Neuron (in vitro differentiated cells): Measurements from ENCODE around the gene RIT2.

ENCODE experiments used
- H2AFZ ChIP-seq: one replicate; pipeline ENCODE4 v1.6.1; 2013; ENCODE audit warnings: low read depth, mild to moderate bottlenecking, inconsistent platforms, low read length, moderate library complexity
- H3K27me3 ChIP-seq: one replicate; pipeline ENCODE4 v1.6.1; 2013; ENCODE audit warnings: low read length; ENCODE audit not compliant: insufficient read depth
- H3K36me3 ChIP-seq: one replicate; pipeline ENCODE4 v1.6.1; 2013; ENCODE audit warnings: low read length; ENCODE audit not compliant: insufficient read depth
- H3K4me1 ChIP-seq: one replicate; pipeline ENCODE4 v1.6.1; 2013; ENCODE audit warnings: low read length; ENCODE audit not compliant: insufficient read depth
- H3K4me3 ChIP-seq: 2 replicates; pipeline ENCODE4 v1.5.1; 2013; ENCODE audit warnings: mild to moderate bottlenecking, low read length, moderate library complexity
- H3K9me3 ChIP-seq: one replicate; pipeline ENCODE4 v1.6.1; 2013; ENCODE audit warnings: low read length

Gene RIT2

DNA sequence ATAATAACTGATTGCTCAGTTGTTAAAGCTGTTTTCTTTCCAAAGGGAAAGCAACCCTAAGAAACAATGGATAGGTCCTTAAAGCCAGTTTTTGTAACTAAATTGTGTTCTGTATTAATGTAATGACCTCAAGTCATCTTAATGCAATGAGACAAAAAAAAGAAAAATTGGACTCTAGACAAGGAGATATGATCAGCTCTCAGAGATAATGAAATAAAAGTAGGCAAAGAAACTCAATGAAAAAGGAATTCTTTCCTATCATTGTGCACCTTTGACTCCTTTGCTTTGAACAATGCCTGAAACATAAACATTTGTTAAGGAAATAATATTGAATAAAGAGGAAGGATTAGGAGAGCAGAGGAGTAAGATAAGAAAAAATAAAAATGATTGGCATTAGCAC is 86.1 kb downstream of the RIT2 start:
- Histone ChIP-seq H3K9me3 (no peaks in the 10 kb centered on the region), H3K4me1 (no peaks in the 10 kb centered on the region), H2AFZ (no peak overlapping the region), H3K4me3 (no peak overlapping the region), H3K36me3 (no peaks in the 10 kb centered on the region), H3K27me3 (no peaks in the 10 kb centered on the region)

GRCh38 chr18:43022874-43023273 is 92.6 kb downstream of the RIT2 start:
- H3K4me3 ChIP-seq: no peak overlapping the region
- no peaks in the 10 kb centered on the region for H3K27me3 ChIP-seq
- H2AFZ ChIP-seq: no peak overlapping the region
- no peaks in the 10 kb centered on the region for H3K9me3 ChIP-seq
- H3K36me3 ChIP-seq: no peaks in the 10 kb centered on the region
- H3K4me1 ChIP-seq: no peaks in the 10 kb centered on the region

DNA sequence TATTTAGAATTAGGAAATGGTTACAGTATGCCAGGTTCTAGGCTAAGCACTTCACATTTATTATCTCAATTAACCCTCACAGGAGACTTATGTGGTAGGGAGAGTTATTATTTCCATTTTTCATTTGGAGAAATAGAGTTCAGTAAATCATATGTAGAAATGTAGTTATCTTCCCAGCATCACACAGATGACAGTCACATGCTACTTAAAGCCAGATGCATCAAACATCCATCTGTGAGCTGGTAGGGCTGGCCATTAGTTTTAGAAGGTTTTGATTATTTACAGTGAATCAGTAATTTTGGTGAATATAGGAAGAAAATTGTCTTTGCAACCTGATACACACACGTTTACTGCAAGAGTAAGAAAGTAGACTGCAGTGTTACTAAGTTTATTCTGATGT is 97.9 kb downstream of the RIT2 start:
- no peak overlapping the region for H2AFZ ChIP-seq
- no peaks in the 10 kb centered on the region for H3K4me1 ChIP-seq
- no peaks in the 10 kb centered on the region for H3K9me3 ChIP-seq
- no peak overlapping the region for H3K4me3 ChIP-seq
- no peaks in the 10 kb centered on the region for H3K27me3 ChIP-seq
- no peaks in the 10 kb centered on the region for H3K36me3 ChIP-seq

DNA sequence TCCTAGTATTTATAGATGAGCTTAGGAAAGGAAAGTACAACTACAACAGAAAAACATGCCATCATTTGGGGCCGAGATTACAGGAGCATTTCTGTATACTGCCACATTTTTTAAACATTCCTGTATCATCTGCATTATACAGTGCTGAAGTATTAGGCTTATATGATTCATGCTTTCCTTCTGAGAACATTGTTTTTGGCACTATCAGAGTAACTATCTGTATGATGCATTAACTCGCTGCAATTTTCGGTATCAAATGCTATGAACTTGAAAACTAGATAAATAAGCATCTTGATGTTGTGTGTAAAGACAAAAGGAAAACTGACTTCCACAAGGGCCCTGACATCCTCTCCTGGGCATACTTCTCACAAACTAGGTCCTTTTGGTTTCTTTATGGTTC is 102.0 kb downstream of the RIT2 start:
- no peaks in the 10 kb centered on the region for H3K27me3 ChIP-seq
- no peak overlapping the region for H2AFZ ChIP-seq
- no peak overlapping the region for H3K4me3 ChIP-seq
- H3K9me3 ChIP-seq: no peaks in the 10 kb centered on the region
- H3K36me3 ChIP-seq: no peaks in the 10 kb centered on the region
- H3K4me1 ChIP-seq: peaks cover 2% of the 10 kb centered on the region

DNA sequence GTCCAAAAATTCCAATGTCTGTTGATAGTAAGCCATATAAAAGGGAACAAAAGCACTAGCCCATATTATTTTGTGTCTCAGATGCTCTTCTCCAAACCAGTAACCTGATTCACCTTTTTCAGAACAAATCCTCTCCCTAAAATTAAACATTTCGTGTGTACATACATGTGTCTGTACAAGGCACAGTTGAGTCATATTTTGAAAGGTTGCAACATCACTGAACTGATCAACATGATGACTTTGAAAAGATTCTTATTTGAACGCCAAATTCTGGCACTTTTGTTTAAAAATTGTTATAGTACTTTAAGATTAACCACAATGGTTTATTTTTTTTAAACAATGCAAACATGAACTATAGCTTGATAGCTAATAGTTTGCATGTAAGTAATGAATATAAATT is 102.5 kb downstream of the RIT2 start:
- Histone ChIP-seq H2AFZ (no peak overlapping the region), H3K4me3 (no peak overlapping the region)

GRCh38 chr18:43010611-43011010 is 104.9 kb downstream of the RIT2 start:
- Histone ChIP-seq H3K27me3 (no peaks in the 10 kb centered on the region), H3K36me3 (no peaks in the 10 kb centered on the region), H3K4me3 (no peak overlapping the region), H3K9me3 (no peaks in the 10 kb centered on the region), H3K4me1 (peaks cover 2% of the 10 kb centered on the region), H2AFZ (no peak overlapping the region)

More for the DNA sequence above, 102.5 kb downstream of the RIT2 start:
- H3K36me3 ChIP-seq: no peaks in the 10 kb centered on the region
- no peaks in the 10 kb centered on the region for H3K27me3 ChIP-seq
- no peaks in the 10 kb centered on the region for H3K9me3 ChIP-seq
- H3K4me1 ChIP-seq: peaks cover 2% of the 10 kb centered on the region

DNA sequence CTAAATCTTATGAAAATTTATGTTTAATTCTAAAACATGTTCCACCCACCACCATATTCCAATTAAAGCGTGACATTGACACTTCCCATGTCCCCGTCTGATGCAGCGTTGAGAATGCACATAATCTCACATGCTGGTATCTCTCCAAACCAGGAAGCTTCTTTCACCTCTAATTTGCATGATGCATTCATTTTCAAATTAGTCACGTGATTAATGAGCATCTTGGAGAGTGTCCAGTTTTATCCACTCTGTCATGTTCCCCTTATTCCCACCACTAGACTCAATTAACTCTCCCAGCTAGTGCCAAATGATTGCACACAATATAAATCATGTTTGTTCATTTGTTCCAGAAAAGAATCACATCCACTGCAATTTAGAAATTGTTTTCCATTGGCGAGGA is 105.8 kb downstream of the RIT2 start:
- no peaks in the 10 kb centered on the region for H3K27me3 ChIP-seq
- H2AFZ ChIP-seq: no peak overlapping the region
- peaks cover 2% of the 10 kb centered on the region for H3K4me1 ChIP-seq
- no peaks in the 10 kb centered on the region for H3K9me3 ChIP-seq
- no peak overlapping the region for H3K4me3 ChIP-seq
- H3K36me3 ChIP-seq: no peaks in the 10 kb centered on the region

DNA sequence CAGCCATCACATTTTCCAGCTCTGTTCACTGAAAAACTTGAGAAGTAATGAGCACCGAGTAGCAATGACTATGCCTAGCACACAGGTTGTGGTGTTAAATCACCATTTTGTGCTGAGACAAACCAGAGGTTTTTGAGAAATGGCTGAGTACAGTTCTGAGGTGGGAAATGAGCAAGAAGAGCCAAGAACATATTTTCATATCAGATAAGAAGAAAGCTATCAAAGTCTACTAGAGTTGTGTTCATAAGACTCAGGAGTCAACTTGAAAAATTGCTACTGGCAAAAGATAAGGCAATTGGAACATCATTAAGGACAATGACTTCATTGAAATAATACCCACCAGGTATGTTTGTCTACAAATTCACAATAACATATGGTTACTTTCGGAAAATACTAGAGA is 108.1 kb downstream of the RIT2 start:
- H3K27me3 ChIP-seq: no peaks in the 10 kb centered on the region
- no peaks in the 10 kb centered on the region for H3K36me3 ChIP-seq
- peaks cover 2% of the 10 kb centered on the region for H3K4me1 ChIP-seq
- no peak overlapping the region for H2AFZ ChIP-seq
- H3K9me3 ChIP-seq: no peaks in the 10 kb centered on the region
- H3K4me3 ChIP-seq: no peak overlapping the region

GRCh38 chr18:43004421-43004820 is 111.1 kb downstream of the RIT2 start:
- peaks cover 2% of the 10 kb centered on the region for H3K4me1 ChIP-seq
- H2AFZ ChIP-seq: no peak overlapping the region
- H3K36me3 ChIP-seq: no peaks in the 10 kb centered on the region
- H3K9me3 ChIP-seq: no peaks in the 10 kb centered on the region
- no peak overlapping the region for H3K4me3 ChIP-seq
- no peaks in the 10 kb centered on the region for H3K27me3 ChIP-seq

DNA sequence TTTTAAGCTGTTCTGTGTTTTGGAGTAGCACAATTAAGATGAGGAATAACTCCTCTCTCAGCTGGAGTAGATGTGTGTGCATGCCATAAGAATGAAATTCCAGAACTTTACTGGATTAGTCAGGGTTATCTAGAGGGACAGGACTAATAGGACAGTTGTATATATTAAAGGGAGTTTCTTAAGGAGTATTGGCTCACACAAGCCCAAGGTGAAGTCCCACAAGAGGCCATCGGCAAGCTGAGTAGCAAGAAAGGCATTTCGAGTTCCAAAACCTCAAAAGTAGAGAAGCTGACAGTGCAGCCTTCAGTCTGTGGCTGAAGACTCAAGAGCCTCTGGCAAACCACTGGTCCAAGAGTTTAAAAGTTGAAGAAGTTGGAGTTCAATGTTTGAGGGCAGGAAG is 113.7 kb downstream of the RIT2 start:
- no peaks in the 10 kb centered on the region for H3K27me3 ChIP-seq
- no peak overlapping the region for H3K4me3 ChIP-seq
- no peaks in the 10 kb centered on the region for H3K9me3 ChIP-seq
- H3K36me3 ChIP-seq: no peaks in the 10 kb centered on the region
- H2AFZ ChIP-seq: no peak overlapping the region
- H3K4me1 ChIP-seq: no peaks in the 10 kb centered on the region

DNA sequence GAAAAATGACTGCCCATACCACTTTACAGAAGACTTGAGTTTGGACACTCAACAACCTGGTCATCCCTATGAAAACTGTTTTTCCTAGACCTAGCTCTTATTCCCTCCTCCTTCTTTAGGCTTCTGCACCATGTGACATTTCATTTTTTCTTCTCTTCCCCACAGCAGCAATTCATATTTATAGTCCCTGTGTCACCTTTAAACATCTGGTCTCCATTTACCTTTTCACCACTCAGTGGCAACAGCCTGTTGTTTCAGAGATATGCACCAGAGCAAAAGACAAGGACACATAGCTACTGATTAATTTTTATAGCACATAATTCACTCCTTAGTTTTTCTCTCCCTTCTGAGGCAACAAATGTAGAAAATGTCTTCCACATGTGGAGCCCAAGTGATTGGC is 118.7 kb downstream of the RIT2 start:
- no peaks in the 10 kb centered on the region for H3K36me3 ChIP-seq
- H3K4me1 ChIP-seq: no peaks in the 10 kb centered on the region
- no peaks in the 10 kb centered on the region for H3K9me3 ChIP-seq
- H3K4me3 ChIP-seq: no peak overlapping the region
- no peaks in the 10 kb centered on the region for H3K27me3 ChIP-seq
- no peak overlapping the region for H2AFZ ChIP-seq

DNA sequence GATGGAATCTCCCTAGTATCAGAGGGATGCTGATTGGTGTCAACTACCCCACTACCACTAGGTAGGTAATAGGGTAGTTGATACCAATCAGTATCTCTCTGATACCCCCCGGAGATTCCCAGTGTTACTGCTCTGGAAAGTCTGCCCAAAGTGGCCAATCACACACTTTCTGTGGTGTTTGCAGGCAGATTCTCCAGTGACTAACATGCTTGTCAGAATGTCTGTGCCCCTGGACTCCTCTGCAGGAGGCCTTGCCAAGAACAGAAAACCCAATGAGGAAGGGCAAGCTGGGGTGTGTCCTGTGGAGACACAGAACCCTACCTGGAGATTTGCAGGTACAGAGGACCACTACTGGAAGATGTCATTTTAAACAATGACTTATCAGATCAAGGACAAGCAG is 135.1 kb downstream of the RIT2 start:
- H3K4me3 ChIP-seq: no peak overlapping the region
- H2AFZ ChIP-seq: no peak overlapping the region
- H3K4me1 ChIP-seq: peaks cover 26% of the 10 kb centered on the region
- no peaks in the 10 kb centered on the region for H3K9me3 ChIP-seq
- no peaks in the 10 kb centered on the region for H3K36me3 ChIP-seq
- no peaks in the 10 kb centered on the region for H3K27me3 ChIP-seq

GRCh38 chr18:42977982-42978637 is 137.4 kb downstream of the RIT2 start:
- Histone ChIP-seq H3K27me3 (no peaks in the 10 kb centered on the region), H3K36me3 (no peaks in the 10 kb centered on the region), H3K4me3 (no peak overlapping the region), H3K9me3 (no peaks in the 10 kb centered on the region), H3K4me1 (peaks cover 28% of the 10 kb centered on the region), H2AFZ (peak overlapping the region; percentile 5)

DNA sequence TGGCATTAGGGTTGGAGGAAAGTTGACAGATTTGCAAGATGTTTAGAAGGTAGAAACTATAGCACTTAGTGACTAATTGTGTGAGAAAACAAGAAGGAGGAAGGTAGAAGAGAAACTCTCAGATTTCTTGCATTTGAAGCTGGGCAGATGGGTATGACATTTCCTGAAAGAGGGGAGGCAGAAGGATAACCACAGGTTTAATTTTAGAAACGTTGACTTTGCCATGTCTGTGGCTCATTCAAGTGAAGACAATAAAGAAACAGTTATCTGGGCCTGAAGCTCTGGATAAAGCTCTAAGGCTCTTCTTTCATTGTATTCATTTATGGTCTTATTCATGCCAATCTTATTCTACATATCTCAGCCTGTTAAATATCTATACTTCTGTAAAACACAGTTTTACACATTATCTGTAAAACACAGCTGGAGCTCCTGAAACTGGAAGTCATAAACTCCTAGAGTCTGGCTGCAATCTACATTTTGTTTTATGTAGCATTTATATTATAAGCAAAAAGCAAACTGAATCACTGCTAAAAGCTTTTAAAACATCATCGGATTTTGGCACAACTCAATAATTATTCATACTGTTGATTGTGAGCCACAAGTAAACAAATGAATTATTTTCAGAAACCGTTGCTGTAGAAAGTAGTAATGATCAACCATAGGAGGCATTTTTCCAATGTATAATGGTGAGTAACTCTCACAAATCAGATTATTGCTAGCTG is 138.5 kb downstream of the RIT2 start:
- Histone ChIP-seq H3K36me3 (no peaks in the 10 kb centered on the region), H3K4me1 (peaks cover 28% of the 10 kb centered on the region), H3K4me3 (no peak overlapping the region), H2AFZ (no peak overlapping the region), H3K27me3 (no peaks in the 10 kb centered on the region), H3K9me3 (no peaks in the 10 kb centered on the region)
